Measurements from ENCODE around the gene CFAP68. TPM values are rescaled to one million over a fixed set of nuclear protein-coding genes. Genes with fewer than 3 reads are reported as not detected.

Gene CFAP68
- total and polyA plus RNA-seq, 2 of the 13 experiments (the other 11 are each of a cell fraction or from before 2014, with no cell fraction given) = 22.2 to 25.6 TPM

DNA sequence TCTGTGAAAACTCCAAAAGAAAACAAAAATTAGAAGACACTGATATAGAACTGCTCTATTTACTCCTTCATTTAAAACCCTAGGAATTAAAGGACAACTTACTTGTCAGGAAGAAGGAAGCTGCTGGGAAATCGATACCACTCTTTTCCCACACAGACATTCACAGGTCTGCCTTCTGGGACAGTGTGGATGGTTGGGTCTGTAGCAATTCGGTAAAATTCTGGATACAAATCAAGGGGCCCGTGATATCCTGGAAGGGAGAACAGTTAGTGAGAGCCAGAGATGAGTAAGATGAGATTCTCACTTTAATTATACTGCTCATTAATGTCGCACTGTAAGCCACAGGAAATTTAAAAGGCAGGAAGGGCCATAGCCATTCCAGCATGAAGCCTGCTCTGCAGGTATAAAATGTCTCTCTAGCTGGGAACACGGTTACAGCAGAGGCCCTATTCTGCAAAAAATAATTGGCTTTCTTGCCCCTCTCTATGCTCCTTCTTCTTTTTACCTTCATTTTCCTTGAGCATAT lies 41.9 kb upstream of the CFAP68 start:
- Histone ChIP-seq H2AFZ (ENCODE audit: low read length) (no peak overlapping the region), H3K9me3 (ENCODE audit: low read length) (no peaks in the 10 kb centered on the region), H4K20me1 (ENCODE audit: insufficient read depth, low read length) (no peaks in the 10 kb centered on the region), H3K27ac (ENCODE audit: extremely low read length, insufficient read depth, low read length) (no peak overlapping the region), H3K4me1 (ENCODE audit: insufficient read depth, low read length) (peaks cover 43% of the 10 kb centered on the region), H3K27me3 (ENCODE audit: control insufficient read depth in 1 of 2, insufficient read depth in 2 of 2, low read length in 2 of 2) (no peaks in the 10 kb centered on the region), H3K79me2 (ENCODE audit: insufficient read depth, low read length) (no peaks in the 10 kb centered on the region), H3K4me3 (replicated peaks in 1 of 3; ENCODE audit: insufficient read depth in 1 of 3, low read depth in 2 of 3, low read length in 3 of 3) (no peak overlapping the region), H3K9ac (ENCODE audit: insufficient read depth, low read depth, low read length) (no peak overlapping the region), H3K4me2 (ENCODE audit: low read depth, low read length) (no peak overlapping the region), H3K36me3 (replicated peaks in 1 of 2; ENCODE audit: control insufficient read depth in 1 of 2, insufficient read depth in 2 of 2, low read length in 2 of 2) (peaks cover 3 to 28% of the 10 kb centered on the region in 2 experiments)
- in situ Hi-C loops (cut with HindIII; ENCODE audit: extremely low pct_ligation_motif_present, low pct_unique_long_range_greater_than_20kb) = loop anchor here (10.0 kb wide), 1 partner anchor 383 kb away; no protein-coding TSS in a partner anchor
- no peak for DNase-seq (ENCODE audit: low spot score)
- no peak for FAIRE-seq
- intact Hi-C loops (cut with micrococcal nuclease; ENCODE audit: unreplicated experiment) = no loop called here
- ATAC-seq = no peak
- WGBS (ENCODE audit: low lambda C conversion rate) = 96% methylated on average over 5 of the region's 5 CpGs
- TF ChIP-seq, protein P1, sequence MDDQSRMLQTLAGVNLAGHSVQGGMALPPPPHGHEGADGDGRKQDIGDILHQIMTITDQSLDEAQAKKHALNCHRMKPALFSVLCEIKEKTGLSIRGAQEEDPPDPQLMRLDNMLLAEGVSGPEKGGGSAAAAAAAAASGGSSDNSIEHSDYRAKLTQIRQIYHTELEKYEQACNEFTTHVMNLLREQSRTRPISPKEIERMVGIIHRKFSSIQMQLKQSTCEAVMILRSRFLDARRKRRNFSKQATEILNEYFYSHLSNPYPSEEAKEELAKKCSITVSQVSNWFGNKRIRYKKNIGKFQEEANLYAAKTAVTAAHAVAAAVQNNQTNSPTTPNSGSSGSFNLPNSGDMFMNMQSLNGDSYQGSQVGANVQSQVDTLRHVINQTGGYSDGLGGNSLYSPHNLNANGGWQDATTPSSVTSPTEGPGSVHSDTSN (CRISPR knock-in tag; IDR thresholded peaks at IDR 0.05; ENCODE audit: borderline replicate concordance) = no peak
- TF ChIP-seq ZSCAN12 (CRISPR knock-in tag; IDR thresholded peaks at IDR 0.05) (no peak), STAG1 (CRISPR knock-in tag; IDR thresholded peaks at IDR 0.05) (no peak), ZFP41 (CRISPR knock-in tag; IDR thresholded peaks at IDR 0.05; ENCODE audit: borderline replicate concordance) (no peak), ZNF776 (CRISPR knock-in tag; IDR thresholded peaks at IDR 0.05) (no peak), CEBPB (IDR thresholded peaks at IDR 0.05; ENCODE audit: borderline replicate concordance, low read depth, low read length) (no peak)
- TF ChIP-seq, protein P2, sequence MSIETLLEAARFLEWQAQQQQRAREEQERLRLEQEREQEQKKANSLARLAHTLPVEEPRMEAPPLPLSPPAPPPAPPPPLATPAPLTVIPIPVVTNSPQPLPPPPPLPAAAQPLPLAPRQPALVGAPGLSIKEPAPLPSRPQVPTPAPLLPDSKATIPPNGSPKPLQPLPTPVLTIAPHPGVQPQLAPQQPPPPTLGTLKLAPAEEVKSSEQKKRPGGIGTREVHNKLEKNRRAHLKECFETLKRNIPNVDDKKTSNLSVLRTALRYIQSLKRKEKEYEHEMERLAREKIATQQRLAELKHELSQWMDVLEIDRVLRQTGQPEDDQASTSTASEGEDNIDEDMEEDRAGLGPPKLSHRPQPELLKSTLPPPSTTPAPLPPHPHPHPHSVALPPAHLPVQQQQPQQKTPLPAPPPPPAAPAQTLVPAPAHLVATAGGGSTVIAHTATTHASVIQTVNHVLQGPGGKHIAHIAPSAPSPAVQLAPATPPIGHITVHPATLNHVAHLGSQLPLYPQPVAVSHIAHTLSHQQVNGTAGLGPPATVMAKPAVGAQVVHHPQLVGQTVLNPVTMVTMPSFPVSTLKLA (IDR thresholded peaks at IDR 0.05) = no peak
- TF ChIP-seq, protein P3, sequence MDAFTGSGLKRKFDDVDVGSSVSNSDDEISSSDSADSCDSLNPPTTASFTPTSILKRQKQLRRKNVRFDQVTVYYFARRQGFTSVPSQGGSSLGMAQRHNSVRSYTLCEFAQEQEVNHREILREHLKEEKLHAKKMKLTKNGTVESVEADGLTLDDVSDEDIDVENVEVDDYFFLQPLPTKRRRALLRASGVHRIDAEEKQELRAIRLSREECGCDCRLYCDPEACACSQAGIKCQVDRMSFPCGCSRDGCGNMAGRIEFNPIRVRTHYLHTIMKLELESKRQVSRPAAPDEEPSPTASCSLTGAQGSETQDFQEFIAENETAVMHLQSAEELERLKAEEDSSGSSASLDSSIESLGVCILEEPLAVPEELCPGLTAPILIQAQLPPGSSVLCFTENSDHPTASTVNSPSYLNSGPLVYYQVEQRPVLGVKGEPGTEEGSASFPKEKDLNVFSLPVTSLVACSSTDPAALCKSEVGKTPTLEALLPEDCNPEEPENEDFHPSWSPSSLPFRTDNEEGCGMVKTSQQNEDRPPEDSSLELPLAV (CRISPR knock-in tag; conservative IDR thresholded peaks at IDR 0.05; ENCODE audit: low read depth) = no peak
- TF ChIP-seq, protein P4, sequence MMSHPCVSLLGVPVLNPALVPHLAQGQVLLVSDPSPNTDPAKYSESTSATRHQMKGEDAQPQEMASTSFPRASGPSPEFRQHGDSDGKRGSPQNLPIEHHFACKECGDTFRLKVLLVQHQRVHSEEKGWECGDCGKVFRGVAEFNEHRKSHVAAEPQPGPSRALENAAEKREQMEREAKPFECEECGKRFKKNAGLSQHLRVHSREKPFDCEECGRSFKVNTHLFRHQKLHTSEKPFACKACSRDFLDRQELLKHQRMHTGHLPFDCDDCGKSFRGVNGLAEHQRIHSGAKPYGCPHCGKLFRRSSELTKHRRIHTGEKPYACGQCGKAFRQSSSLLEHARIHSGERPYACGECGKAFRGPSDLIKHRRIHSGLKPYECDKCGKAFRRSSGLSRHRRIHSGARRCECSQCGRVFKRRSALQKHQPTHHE (CRISPR knock-in tag; IDR thresholded peaks at IDR 0.05; ENCODE audit: borderline replicate concordance) = no peak
- POLR2A ChIA-PET = no interaction called here
- no TSS peak for BruUV-seq (replicated peaks)
- CTCF ChIA-PET (ENCODE audit: low intra/inter-chr PET ratio, low total read pairs) = no interaction called here
